BJ (cell line): Measurements from ENCODE around the gene CYP2F1. TPM values are rescaled to one million over a fixed set of nuclear protein-coding genes. Genes with fewer than 3 reads are reported as not detected.
"Not testable (repeated sequence)": the region's sequence is repeated elsewhere in the genome, so short reads cannot be mapped to it uniquely, and the experiment has no call there.

Experiments
- CTCF ChIA-PET: fragments of 350-600 bp; formaldehyde crosslinking; extraction: SDS; loops from one replicate; lab custom pipeline; 2021; ENCODE audit warnings: antibody characterized with exemption, inconsistent platforms; lab: Yijun Ruan, JAX
- POLR2A ChIA-PET: fragments of 300-600 bp; sonication (Branson Sonifier 250); formaldehyde crosslinking; extraction: SDS; loops from one replicate; lab custom pipeline; 2021; ENCODE audit warnings: antibody characterized with exemption; lab: Charles Lee
- DNase-seq: peaks from one replicate; pipeline ENCODE4 v3.0.0-alpha.2; 2011; ENCODE audit warnings: low read depth
- H3K27me3 ChIP-seq: 2 replicates; pipeline ENCODE4 v1.6.0; 2011; ENCODE audit warnings: low read length; ENCODE audit not compliant: control insufficient read depth, insufficient read depth
- H3K36me3 ChIP-seq: 2 replicates; pipeline ENCODE4 v1.5.1; 2011; ENCODE audit warnings: low read length; ENCODE audit not compliant: control insufficient read depth, insufficient read depth
- H3K4me3 ChIP-seq: 2 replicates; pipeline ENCODE4 v1.5.1; 2011; ENCODE audit warnings: low read depth, mild to moderate bottlenecking, control low read depth, low read length
- CTCF ChIP-seq: IDR thresholded peaks from 2 replicates; pipeline ENCODE4 v1.5.1; 2011; ENCODE audit warnings: low read depth, mild to moderate bottlenecking, control low read depth, inconsistent platforms, low read length, moderate library complexity; ENCODE audit not compliant: insufficient read depth
- polyA plus RNA-seq: library from polyadenylated mRNA; depleted of rRNA; stranded (reverse); fragments of >200 nt; gene quantifications from 2 replicates; pipeline ENCODE4 v1.2.3, GENCODE V29; 2011

CYP2F1 gene
- polyA plus RNA-seq, 1 experiment: not detected

GRCh38 chr19:41127801-41128300, 13.6 kb downstream of the CYP2F1 start:
- DNase-seq, H3K27me3 ChIP-seq, H3K36me3 ChIP-seq, POLR2A ChIA-PET, H3K4me3 ChIP-seq: not testable (repeated sequence)
- peak; percentile 38; the same call in 1 of the 2 replicates for TF ChIP-seq CTCF
- CTCF ChIA-PET: interaction anchor here (1.7 to 2.8 kb wide), 4 partner anchors 9 to 14 kb away, joined by 4 to 14 read pairs (median 6); partner anchors contain the start of gene CYP2F1

GRCh38 chr19:41128692-41129091, 14.5 kb downstream of the CYP2F1 start:
- DNase-seq: no peak
- ChIA-PET CTCF (interaction anchor here (1.2 kb wide), 1 partner anchor 179 kb away, joined by 3 read pairs; no protein-coding TSS in a partner anchor), POLR2A (no interaction called here)
- Histone ChIP-seq H3K36me3 (no peaks in the 10 kb centered on the region), H3K27me3 (0 out of 2 replicates have a peak, but pooled peaks cover 4% of the 10 kb centered on the region), H3K4me3 (no peak overlapping the region)
- no peak for TF ChIP-seq CTCF

GRCh38 chr19:41131186-41131585, 17.0 kb downstream of the CYP2F1 start:
- Histone ChIP-seq H3K4me3 (no peak overlapping the region), H3K36me3 (no peaks in the 10 kb centered on the region), H3K27me3 (0 out of 2 replicates have a peak, but pooled peaks cover 4% of the 10 kb centered on the region)
- no peak for TF ChIP-seq CTCF
- CTCF ChIA-PET: interaction anchor here (0.7 kb wide), 1 partner anchor 468 kb away, joined by 3 read pairs; no protein-coding TSS in a partner anchor
- POLR2A ChIA-PET: no interaction called here
- DNase-seq: no peak

- CTCF ChIA-PET: no interaction called here
- Histone ChIP-seq H3K4me3 (no peak overlapping the region), H3K36me3 (no peaks in the 10 kb centered on the region), H3K27me3 (0 out of 2 replicates have a peak, but pooled peaks cover 4% of the 10 kb centered on the region)
- POLR2A ChIA-PET: no interaction called here
- DNase-seq: no peak
- no peak for TF ChIP-seq CTCF
Observed at GRCh38 chr19:41133260-41133659, 19.0 kb downstream of the CYP2F1 start.

- POLR2A ChIA-PET: no interaction called here
- H3K27me3 ChIP-seq: 0 out of 2 replicates have a peak, but pooled peaks cover 4% of the 10 kb centered on the region
- TF ChIP-seq CTCF: no peak
- DNase-seq: no peak
- H3K36me3 ChIP-seq: no peaks in the 10 kb centered on the region
- no peak overlapping the region for H3K4me3 ChIP-seq
- CTCF ChIA-PET: no interaction called here
Observed at GRCh38 chr19:41134616-41135015, 20.4 kb downstream of the CYP2F1 start.

- H3K36me3 ChIP-seq, DNase-seq, H3K27me3 ChIP-seq, POLR2A ChIA-PET: not testable (repeated sequence)
- CTCF ChIA-PET: interaction anchor here (1.5 kb wide), 1 partner anchor 9 kb away, joined by 7 read pairs; no protein-coding TSS in a partner anchor
- peak overlapping the region; percentile 39 for H3K4me3 ChIP-seq
Observed at GRCh38 chr19:41135390-41136384, 21.5 kb downstream of the CYP2F1 start.
